Keratinocyte (primary cell): ENCODE measurements around the gene NPHS1. TPM values are rescaled to one million over a fixed set of nuclear protein-coding genes. Genes with fewer than 3 reads are reported as not detected.

ENCODE experiments used
- DNase-seq: peaks from one replicate; pipeline ENCODE4 v3.0.0-alpha.2; 2011; ENCODE audit warnings: low read depth, missing footprints, low spot score
- FAIRE-seq: peaks from 2 replicates; lab custom pipeline; 2011; peaks lifted over from hg19 to GRCh38; lab: Jason Lieb, UNC
- H2AFZ ChIP-seq: 2 replicates; pipeline ENCODE4 v1.6.0; 2012; ENCODE audit warnings: low read length, control low read depth, inconsistent platforms; ENCODE audit not compliant: control insufficient read depth
- H3K27ac ChIP-seq: 2 replicates; pipeline ENCODE4 v1.5.1; 2011; ENCODE audit warnings: low read length; ENCODE audit not compliant: control insufficient read depth, insufficient read depth
- H3K27me3 ChIP-seq: 3 replicates; pipeline ENCODE4 v1.6.0; 2011; ENCODE audit warnings: low read length; ENCODE audit not compliant: control insufficient read depth, insufficient read depth; ENCODE audit errors: extremely low read depth
- H3K36me3 ChIP-seq, 2 experiments: 2 replicates in 1 of 2; 3 replicates in 1 of 2; pipeline ENCODE4 v1.5.1; 2011; ENCODE audit warnings: low read length in 2 of 2, mild to moderate bottlenecking in 1 of 2; ENCODE audit not compliant: control insufficient read depth in 2 of 2, insufficient read depth in 2 of 2; ENCODE audit errors: extremely low read depth in 1 of 2
- H3K4me1 ChIP-seq: 3 replicates; pipeline ENCODE4 v1.5.1; 2011; ENCODE audit warnings: low read length; ENCODE audit not compliant: control insufficient read depth, insufficient read depth; ENCODE audit errors: extremely low read depth
- H3K4me2 ChIP-seq: 3 replicates; pipeline ENCODE4 v1.6.0; 2011; ENCODE audit warnings: low read depth, low read length; ENCODE audit not compliant: control insufficient read depth, insufficient read depth; ENCODE audit errors: extremely low read depth
- H3K4me3 ChIP-seq, 3 experiments: fragments of 200-600 bp in 1 of 3; sonication (generic) in 1 of 3; 2 replicates in 2 of 3; 3 replicates in 1 of 3; pipeline ENCODE4 v1.5.1; 2011 to 2016; ENCODE audit warnings: low read length in 3 of 3, mild to moderate bottlenecking in 3 of 3, control low read depth in 2 of 3, inconsistent platforms in 1 of 3, low read depth in 1 of 3, mixed read lengths in 1 of 3, mixed run types in 1 of 3, moderate library complexity in 1 of 3; ENCODE audit not compliant: control insufficient read depth in 2 of 3, insufficient read depth in 2 of 3; ENCODE audit errors: extremely low read depth in 1 of 3
- H3K79me2 ChIP-seq: 2 replicates; pipeline ENCODE4 v1.6.0; 2012; ENCODE audit warnings: low read length; ENCODE audit not compliant: control insufficient read depth, insufficient read depth
- H3K9ac ChIP-seq: 3 replicates; pipeline ENCODE4 v1.6.0; 2011; ENCODE audit warnings: low read length; ENCODE audit not compliant: control insufficient read depth, insufficient read depth; ENCODE audit errors: extremely low read depth
- H3K9me1 ChIP-seq: 3 replicates; pipeline ENCODE4 v1.6.0; 2011; ENCODE audit warnings: low read length; ENCODE audit not compliant: control insufficient read depth, insufficient read depth; ENCODE audit errors: extremely low read depth
- H3K9me3 ChIP-seq: 2 replicates; pipeline ENCODE4 v1.5.1; 2012; ENCODE audit warnings: low read depth, low read length; ENCODE audit not compliant: control insufficient read depth
- H4K20me1 ChIP-seq: 3 replicates; pipeline ENCODE4 v1.6.0; 2011; ENCODE audit warnings: low read length; ENCODE audit not compliant: control insufficient read depth, insufficient read depth; ENCODE audit errors: extremely low read depth
- CTCF ChIP-seq, 3 experiments: IDR thresholded peaks in 1 of 3; conservative IDR thresholded peaks in 1 of 3; optimal IDR thresholded peaks in 1 of 3; 2 replicates in 2 of 3; 3 replicates in 1 of 3; pipeline versions ENCODE3 to v1.5.1; 2011; ENCODE audit warnings: low read length in 3 of 3, mild to moderate bottlenecking in 3 of 3, moderate library complexity in 2 of 3, control low read depth in 1 of 3, inconsistent platforms in 1 of 3; ENCODE audit not compliant: insufficient read depth in 2 of 3; ENCODE audit errors: extremely low read depth in 1 of 3
- EZH2 ChIP-seq: IDR thresholded peaks from one replicate; pipeline ENCODE4 v1.6.1; 2012; ENCODE audit warnings: inconsistent platforms, mild to moderate bottlenecking, low read length, moderate library complexity
- dilution Hi-C: fragments of 300-500 bp; cut with MboI; formaldehyde crosslinking; loops from one replicate; pipeline ENCODE4 v1.7.0; 2020; ENCODE audit warnings: low sequenced_read_pairs; ENCODE audit not compliant: extremely low pct_ligation_motif_present
- polyA plus RNA-seq, 5 experiments: library from polyadenylated mRNA; depleted of rRNA in 3 of 5; stranded (reverse) in 3 of 5; stranded (forward) in 1 of 5; unstranded in 1 of 5; fragments of >200 nt; gene quantifications; 1 replicate in 1 of 5; 2 replicates in 3 of 5; 3 replicates in 1 of 5; pipeline versions ENCODE4 v1.2.1 to v1.2.3, GENCODE V29; 2011 to 2012; ENCODE audit warnings: missing spikeins in 2 of 5, low read depth in 1 of 5, low replicate concordance in 1 of 5

Gene NPHS1
- polyA plus RNA-seq, 1 donor (not counting 4 experiments of a cell fraction or from before 2014, with no cell fraction given), result not detected

GRCh38 chr19:35848486-35848885, 3.8 kb downstream of the NPHS1 start:
- no peak for FAIRE-seq
- peaks cover 41% of the 10 kb centered on the region for H3K27me3 ChIP-seq

GRCh38 chr19:35847911-35848310, 4.4 kb downstream of the NPHS1 start:
- H3K4me3 ChIP-seq, result no peak overlapping the region
- H3K36me3 ChIP-seq, result no peaks in the 10 kb centered on the region
- no peak overlapping the region for H3K27ac ChIP-seq
- no peak for FAIRE-seq
- H3K79me2 ChIP-seq, result no peaks in the 10 kb centered on the region
- no peaks in the 10 kb centered on the region for H4K20me1 ChIP-seq
- dilution Hi-C loops, result no loop called here
- no peak overlapping the region for H3K4me2 ChIP-seq
- no peak for TF ChIP-seq CTCF (optimal IDR thresholded peaks at IDR 0.05 in 1 of 3, IDR thresholded peaks at IDR 0.05 in 1 of 3, conservative IDR thresholded peaks at IDR 0.05 in 1 of 3; ENCODE audit: extremely low read depth in 1 of 3, insufficient read depth in 2 of 3, low read length in 3 of 3)
- no peak overlapping the region for H3K9ac ChIP-seq
- H3K9me3 ChIP-seq, result no peaks in the 10 kb centered on the region
- H2AFZ ChIP-seq, result no peak overlapping the region
- H3K9me1 ChIP-seq, result no peaks in the 10 kb centered on the region
- peaks cover 46% of the 10 kb centered on the region for H3K27me3 ChIP-seq
- peaks cover 3% of the 10 kb centered on the region for H3K4me1 ChIP-seq
- DNase-seq, result no peak

More at GRCh38 chr19:35848486-35848885, 3.8 kb downstream of the NPHS1 start:
- Histone ChIP-seq H3K4me3 (no peak overlapping the region), H3K79me2 (no peaks in the 10 kb centered on the region), H3K9me1 (no peaks in the 10 kb centered on the region), H3K9ac (no peak overlapping the region), H3K36me3 (no peaks in the 10 kb centered on the region), H3K27ac (no peak overlapping the region), H3K4me1 (peaks cover 3% of the 10 kb centered on the region), H3K9me3 (no peaks in the 10 kb centered on the region), H4K20me1 (no peaks in the 10 kb centered on the region), H3K4me2 (no peak overlapping the region), H2AFZ (no peak overlapping the region)
- no peak for DNase-seq
- TF ChIP-seq CTCF (optimal IDR thresholded peaks at IDR 0.05 in 1 of 3, IDR thresholded peaks at IDR 0.05 in 1 of 3, conservative IDR thresholded peaks at IDR 0.05 in 1 of 3; ENCODE audit: extremely low read depth in 1 of 3, insufficient read depth in 2 of 3, low read length in 3 of 3) (no peak), EZH2 (no peak)
- dilution Hi-C loops, result no loop called here
